H9 (cell line): ENCODE data around the gene KLHDC7A. TPM values are rescaled to one million over a fixed set of nuclear protein-coding genes. Genes with fewer than 3 reads are reported as not detected.
A peak's percentile ranks its signal among the peaks of the same experiment; 100 is the strongest.

Experiments
- DNase-seq: peaks from one replicate; pipeline ENCODE4 v3.0.0-alpha.2; 2017
- H2AFZ ChIP-seq: one replicate; pipeline ENCODE4 v1.6.1; 2013; ENCODE audit warnings: mild to moderate bottlenecking, low read length, control low read depth, moderate library complexity
- H2AK5ac ChIP-seq: 2 replicates; pipeline ENCODE4 v1.6.1; 2013; ENCODE audit warnings: low read length, control low read depth, mixed read lengths; ENCODE audit not compliant: insufficient read length
- H2BK120ac ChIP-seq: one replicate; pipeline ENCODE4 v1.6.1; 2013; ENCODE audit warnings: low read depth, mild to moderate bottlenecking, low read length, control low read depth, inconsistent platforms; ENCODE audit not compliant: poor library complexity, severe bottlenecking
- H2BK12ac ChIP-seq: 2 replicates; pipeline ENCODE4 v1.6.1; 2013; ENCODE audit warnings: low read length, control low read depth, mixed read lengths, low read depth; ENCODE audit not compliant: insufficient read length
- H2BK15ac ChIP-seq: 2 replicates; pipeline ENCODE4 v1.6.1; 2013; ENCODE audit warnings: low read depth, low read length, control low read depth
- H2BK20ac ChIP-seq: one replicate; pipeline ENCODE4 v1.6.1; 2013; ENCODE audit warnings: low read depth, mild to moderate bottlenecking, low read length, control low read depth, inconsistent platforms; ENCODE audit not compliant: poor library complexity, severe bottlenecking
- H2BK5ac ChIP-seq: 2 replicates; pipeline ENCODE4 v1.6.1; 2013; ENCODE audit warnings: low read length, control low read depth, mixed read lengths; ENCODE audit not compliant: insufficient read length
- H3K14ac ChIP-seq: 2 replicates; pipeline ENCODE4 v1.6.1; 2013; ENCODE audit warnings: low read length, control low read depth; ENCODE audit not compliant: insufficient read depth
- H3K18ac ChIP-seq: 2 replicates; pipeline ENCODE4 v1.6.1; 2013; ENCODE audit warnings: low read depth, mild to moderate bottlenecking, mixed read lengths, low read length, control low read depth; ENCODE audit not compliant: insufficient read length
- H3K23ac ChIP-seq: 2 replicates; pipeline ENCODE4 v1.6.1; 2013; ENCODE audit warnings: low read length, control low read depth, mixed read lengths, low read depth; ENCODE audit not compliant: insufficient read length
- H3K23me2 ChIP-seq: 2 replicates; pipeline ENCODE4 v1.6.1; 2013; ENCODE audit warnings: low read depth, mild to moderate bottlenecking, mixed read lengths, low read length, control low read depth; ENCODE audit not compliant: insufficient read length, poor library complexity, severe bottlenecking
- H3K27ac ChIP-seq: 2 replicates; pipeline ENCODE4 v1.5.1; 2013; ENCODE audit warnings: low read length, control low read depth, mixed read lengths, low read depth; ENCODE audit not compliant: insufficient read length
- H3K27me3 ChIP-seq: 2 replicates; pipeline ENCODE4 v1.6.1; 2013; ENCODE audit warnings: low read length, control low read depth, inconsistent platforms; ENCODE audit not compliant: insufficient read depth
- H3K4ac ChIP-seq: 2 replicates; pipeline ENCODE4 v1.6.1; 2013; ENCODE audit warnings: low read depth, mild to moderate bottlenecking, control low read depth, inconsistent platforms, low read length, moderate library complexity
- H3K4me1 ChIP-seq: 2 replicates; pipeline ENCODE4 v1.6.1; 2013; ENCODE audit warnings: low read length, control low read depth, inconsistent platforms; ENCODE audit not compliant: insufficient read depth
- H3K4me2 ChIP-seq: 2 replicates; pipeline ENCODE4 v1.6.1; 2013; ENCODE audit warnings: low read length, control low read depth, mixed read lengths; ENCODE audit not compliant: insufficient read length, insufficient read depth
- H3K56ac ChIP-seq: 2 replicates; pipeline ENCODE4 v1.6.1; 2013; ENCODE audit warnings: low read depth, mild to moderate bottlenecking, mixed read lengths, low read length, control low read depth; ENCODE audit not compliant: insufficient read length
- H3K79me1 ChIP-seq: 2 replicates; pipeline ENCODE4 v1.6.1; 2013; ENCODE audit warnings: low read depth, mild to moderate bottlenecking, moderate library complexity, low read length, control low read depth, inconsistent platforms; ENCODE audit not compliant: insufficient read depth, poor library complexity, severe bottlenecking
- H3K79me2 ChIP-seq: 2 replicates; pipeline ENCODE4 v1.6.1; 2013; ENCODE audit warnings: low read length, control low read depth, inconsistent platforms; ENCODE audit not compliant: insufficient read depth
- H3K9ac ChIP-seq: 2 replicates; pipeline ENCODE4 v1.6.1; 2013; ENCODE audit warnings: low read length, control low read depth, mixed read lengths; ENCODE audit not compliant: insufficient read length; ENCODE audit errors: extremely low read depth
- H3K9me3 ChIP-seq: one replicate; pipeline ENCODE4 v1.6.1; 2013; ENCODE audit warnings: low read depth, low read length, inconsistent platforms; ENCODE audit not compliant: control insufficient read depth
- H3T11ph ChIP-seq: one replicate; pipeline ENCODE4 v1.6.1; 2013; ENCODE audit warnings: mild to moderate bottlenecking, low read length, control low read depth, inconsistent platforms
- H4K20me1 ChIP-seq: one replicate; pipeline ENCODE4 v1.6.1; 2013; ENCODE audit not compliant: control insufficient read depth, insufficient read length, insufficient read depth
- H4K5ac ChIP-seq: 2 replicates; pipeline ENCODE4 v1.6.1; 2013; ENCODE audit warnings: low read depth, mild to moderate bottlenecking, mixed read lengths, low read length, control low read depth; ENCODE audit not compliant: insufficient read length
- H4K8ac ChIP-seq: replicated peaks from 2 replicates; pipeline ENCODE4 v1.6.1; 2013; ENCODE audit warnings: low read length, control low read depth, mixed read lengths, low read depth; ENCODE audit not compliant: insufficient read length
- H4K91ac ChIP-seq: 2 replicates; pipeline ENCODE4 v1.6.1; 2013; ENCODE audit warnings: low read depth, mild to moderate bottlenecking, moderate library complexity, mixed read lengths, low read length, control low read depth; ENCODE audit not compliant: insufficient read length
- H3K27ac Mint-ChIP-seq, 3 experiments: 2 replicates in 2 of 3; 3 replicates in 1 of 3; pipeline ENCODE4 v1.8.0; 2020 to 2021; ENCODE audit warnings: mixed read lengths in 3 of 3, mild to moderate bottlenecking in 1 of 3, moderate library complexity in 1 of 3
- H3K27me3 Mint-ChIP-seq: 2 replicates; pipeline ENCODE4 v1.8.0; 2021; ENCODE audit warnings: low read depth, mild to moderate bottlenecking, moderate library complexity, mixed read lengths
- H3K36me3 Mint-ChIP-seq, 3 experiments: 2 replicates in 2 of 3; 3 replicates in 1 of 3; pipeline ENCODE4 v1.8.0; 2020 to 2021; ENCODE audit warnings: low read depth in 3 of 3, mixed read lengths in 3 of 3; ENCODE audit not compliant: insufficient read depth in 1 of 3
- H3K4me1 Mint-ChIP-seq, 2 experiments: 2 replicates each; pipeline ENCODE4 v1.8.0; 2020; ENCODE audit warnings: mixed read lengths in 2 of 2
- H3K4me3 Mint-ChIP-seq, 2 experiments: 2 replicates in 1 of 2; 3 replicates in 1 of 2; pipeline ENCODE4 v1.8.0; 2020 to 2021; ENCODE audit warnings: mild to moderate bottlenecking in 2 of 2, mixed read lengths in 2 of 2, moderate library complexity in 1 of 2
- H3K9me3 Mint-ChIP-seq, 2 experiments: 2 replicates in 1 of 2; 3 replicates in 1 of 2; pipeline ENCODE4 v1.8.0; 2020; ENCODE audit warnings: mild to moderate bottlenecking in 2 of 2, mixed read lengths in 2 of 2, moderate library complexity in 1 of 2
- CTCF ChIP-seq: fragments of 200-600 bp; sonication (generic); conservative IDR thresholded peaks from 3 replicates; pipeline ENCODE4 v1.8.0; 2021; ENCODE audit warnings: antibody characterized with exemption, mild to moderate bottlenecking
- WGBS: extraction: QIAGEN DNeasy Blood & Tissue Kit; methylation state at CpG from one replicate; pipeline ENCODE4 v1.1.7; 2013; ENCODE audit warnings: missing lambda C conversion rate, low lambda C conversion rate, mixed read lengths; ENCODE audit not compliant: insufficient read length; ENCODE audit errors: extremely low coverage; 5-methylcytosine and 5-hydroxymethylcytosine counted together
- total RNA-seq: library from RNA; stranded (reverse); gene quantifications from 2 replicates; pipeline ENCODE4 v1.2.1, GENCODE V29; 2021

KLHDC7A gene
- total RNA-seq, 1 experiment from 2014 or later = 11.4 TPM

GRCh38 chr1:18534810-18535205 lies 54.1 kb downstream of the KLHDC7A start:
- Histone ChIP-seq H3K9ac (no peak overlapping the region), H3K23me2 (no peaks in the 10 kb centered on the region), H3T11ph (no peak overlapping the region), H3K56ac (no peak overlapping the region), H4K20me1 (no peaks in the 10 kb centered on the region), H3K4me1 (no peaks in the 10 kb centered on the region; the same call in 1 of the 2 replicates), H4K5ac (no peak overlapping the region), H3K4me2 (no peak overlapping the region), H3K18ac (no peak overlapping the region), H3K4ac (no peak overlapping the region), H3K27ac (no peak overlapping the region), H3K79me2 (no peaks in the 10 kb centered on the region), H2AFZ (no peak overlapping the region), H3K14ac (no peak overlapping the region), H3K27me3 (no peaks in the 10 kb centered on the region; the same call in 1 of the 2 replicates), H2BK5ac (no peak overlapping the region), H2BK15ac (no peak overlapping the region), H4K91ac (no peak overlapping the region), H4K8ac (no peak overlapping the region), H2BK20ac (no peak overlapping the region), H2AK5ac (no peak overlapping the region), H2BK12ac (no peak overlapping the region), H2BK120ac (no peak overlapping the region), H3K9me3 (no peaks in the 10 kb centered on the region), H3K79me1 (no peaks in the 10 kb centered on the region), H3K23ac (no peak overlapping the region)
- Mint-ChIP-seq H3K4me3 (no peak overlapping the region), H3K27ac (no peak overlapping the region), H3K9me3 (no peaks in the 10 kb centered on the region), H3K36me3 (no peaks in the 10 kb centered on the region), H3K27me3 (peaks cover 52% of the 10 kb centered on the region), H3K4me1 (peaks cover 8 to 10% of the 10 kb centered on the region in 2 experiments)
- DNase-seq = peak; percentile 9
- TF ChIP-seq CTCF = no peak
- no CpG with 5 or more reads among the region's 6 CpGs for WGBS

Other genes with a start within 250 kb of the KLHDC7A start
- gene PAX7, start 149.9 kb downstream of the KLHDC7A start, total RNA-seq = 0.09 and 0.15 TPM in 2 replicates